ENCODE data around the gene GALR2. TPM values are rescaled to one million over a fixed set of nuclear protein-coding genes. Genes with fewer than 3 reads are reported as not detected.

The GALR2 gene
- polyA plus RNA-seq, 1 donor (not counting 4 experiments of a cell fraction or from before 2014, with no cell fraction given) = not detected

GRCh38 chr17:76106703-76107102 lies 32.1 kb downstream of the GALR2 start:
- dilution Hi-C loops (cut with MboI; ENCODE audit: extremely low pct_ligation_motif_present, low sequenced_read_pairs) = no loop called here
- Histone ChIP-seq H3K9me3 (ENCODE audit: control insufficient read depth, low read depth, low read length) (no peaks in the 10 kb centered on the region), H3K27me3 (ENCODE audit: control insufficient read depth, extremely low read depth, insufficient read depth, low read length) (no peaks in the 10 kb centered on the region), H3K4me3 (ENCODE audit: control insufficient read depth in 2 of 3, extremely low read depth in 1 of 3, insufficient read depth in 2 of 3, low read depth in 1 of 3, low read length in 3 of 3) (no peak overlapping the region), H4K20me1 (ENCODE audit: control insufficient read depth, extremely low read depth, insufficient read depth, low read length) (no peaks in the 10 kb centered on the region), H3K4me2 (ENCODE audit: control insufficient read depth, extremely low read depth, insufficient read depth, low read depth, low read length) (no peak overlapping the region), H3K36me3 (ENCODE audit: control insufficient read depth in 2 of 2, extremely low read depth in 1 of 2, insufficient read depth in 2 of 2, low read length in 2 of 2) (peaks cover 0 to 1% of the 10 kb centered on the region in 2 experiments), H3K79me2 (ENCODE audit: control insufficient read depth, insufficient read depth, low read length) (peaks cover 13% of the 10 kb centered on the region), H3K9ac (ENCODE audit: control insufficient read depth, extremely low read depth, insufficient read depth, low read length) (no peak overlapping the region), H3K4me1 (ENCODE audit: control insufficient read depth, extremely low read depth, insufficient read depth, low read length) (peaks cover 6% of the 10 kb centered on the region), H2AFZ (ENCODE audit: control insufficient read depth, low read length) (peak overlapping the region; percentile 25), H3K9me1 (ENCODE audit: control insufficient read depth, extremely low read depth, insufficient read depth, low read length) (no peaks in the 10 kb centered on the region), H3K27ac (ENCODE audit: control insufficient read depth, insufficient read depth, low read length) (no peak overlapping the region)
- FAIRE-seq (no peak), DNase-seq (ENCODE audit: low read depth, low spot score) (no peak)
- TF ChIP-seq EZH2 (IDR thresholded peaks at IDR 0.05; ENCODE audit: low read length) = no peak
- TF ChIP-seq, protein P1, sequence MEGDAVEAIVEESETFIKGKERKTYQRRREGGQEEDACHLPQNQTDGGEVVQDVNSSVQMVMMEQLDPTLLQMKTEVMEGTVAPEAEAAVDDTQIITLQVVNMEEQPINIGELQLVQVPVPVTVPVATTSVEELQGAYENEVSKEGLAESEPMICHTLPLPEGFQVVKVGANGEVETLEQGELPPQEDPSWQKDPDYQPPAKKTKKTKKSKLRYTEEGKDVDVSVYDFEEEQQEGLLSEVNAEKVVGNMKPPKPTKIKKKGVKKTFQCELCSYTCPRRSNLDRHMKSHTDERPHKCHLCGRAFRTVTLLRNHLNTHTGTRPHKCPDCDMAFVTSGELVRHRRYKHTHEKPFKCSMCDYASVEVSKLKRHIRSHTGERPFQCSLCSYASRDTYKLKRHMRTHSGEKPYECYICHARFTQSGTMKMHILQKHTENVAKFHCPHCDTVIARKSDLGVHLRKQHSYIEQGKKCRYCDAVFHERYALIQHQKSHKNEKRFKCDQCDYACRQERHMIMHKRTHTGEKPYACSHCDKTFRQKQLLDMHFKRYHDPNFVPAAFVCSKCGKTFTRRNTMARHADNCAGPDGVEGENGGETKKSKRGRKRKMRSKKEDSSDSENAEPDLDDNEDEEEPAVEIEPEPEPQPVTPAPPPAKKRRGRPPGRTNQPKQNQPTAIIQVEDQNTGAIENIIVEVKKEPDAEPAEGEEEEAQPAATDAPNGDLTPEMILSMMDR (optimal IDR thresholded peaks at IDR 0.05 in 1 of 3, IDR thresholded peaks at IDR 0.05 in 1 of 3, conservative IDR thresholded peaks at IDR 0.05 in 1 of 3; ENCODE audit: extremely low read depth in 1 of 3, insufficient read depth in 2 of 3, low read length in 3 of 3) = no peak

GRCh38 chr17:76107509-76107908 lies 32.9 kb downstream of the GALR2 start:
- Histone ChIP-seq H3K79me2 (ENCODE audit: control insufficient read depth, insufficient read depth, low read length) (peaks cover 8% of the 10 kb centered on the region), H4K20me1 (ENCODE audit: control insufficient read depth, extremely low read depth, insufficient read depth, low read length) (no peaks in the 10 kb centered on the region), H3K27me3 (ENCODE audit: control insufficient read depth, extremely low read depth, insufficient read depth, low read length) (no peaks in the 10 kb centered on the region), H3K36me3 (ENCODE audit: control insufficient read depth in 2 of 2, extremely low read depth in 1 of 2, insufficient read depth in 2 of 2, low read length in 2 of 2) (no peaks in the 10 kb centered on the region), H3K9me3 (ENCODE audit: control insufficient read depth, low read depth, low read length) (no peaks in the 10 kb centered on the region), H3K4me2 (ENCODE audit: control insufficient read depth, extremely low read depth, insufficient read depth, low read depth, low read length) (no peak overlapping the region), H2AFZ (ENCODE audit: control insufficient read depth, low read length) (no peak overlapping the region), H3K9me1 (ENCODE audit: control insufficient read depth, extremely low read depth, insufficient read depth, low read length) (no peaks in the 10 kb centered on the region), H3K4me1 (ENCODE audit: control insufficient read depth, extremely low read depth, insufficient read depth, low read length) (peaks cover 5% of the 10 kb centered on the region), H3K4me3 (ENCODE audit: control insufficient read depth in 2 of 3, extremely low read depth in 1 of 3, insufficient read depth in 2 of 3, low read depth in 1 of 3, low read length in 3 of 3) (no peak overlapping the region), H3K27ac (ENCODE audit: control insufficient read depth, insufficient read depth, low read length) (no peak overlapping the region), H3K9ac (ENCODE audit: control insufficient read depth, extremely low read depth, insufficient read depth, low read length) (no peak overlapping the region)
- DNase-seq (ENCODE audit: low read depth, low spot score) = no peak
- no peak for FAIRE-seq
- dilution Hi-C loops (cut with MboI; ENCODE audit: extremely low pct_ligation_motif_present, low sequenced_read_pairs) = no loop called here
- no peak for TF ChIP-seq EZH2 (IDR thresholded peaks at IDR 0.05; ENCODE audit: low read length)
- TF ChIP-seq, protein P1 (optimal IDR thresholded peaks at IDR 0.05 in 1 of 3, IDR thresholded peaks at IDR 0.05 in 1 of 3, conservative IDR thresholded peaks at IDR 0.05 in 1 of 3; ENCODE audit: extremely low read depth in 1 of 3, insufficient read depth in 2 of 3, low read length in 3 of 3) = no peak
